ENCODE data around the gene PLCD1.

Gene PLCD1

GRCh38 chr3:38022301-38022700 is 7.1 kb downstream of the PLCD1 start:
- no peak overlapping the region for H3K4me3 ChIP-seq (replicated peaks in 1 of 2; ENCODE audit: low read depth in 2 of 2, low read length in 2 of 2)
- no peak for TF ChIP-seq CTCF (IDR thresholded peaks at IDR 0.05; ENCODE audit: low read depth, low read length)
- DNase-seq (ENCODE audit: low read depth in 2 of 2) = no peak

- H3K4me3 ChIP-seq (replicated peaks in 1 of 2; ENCODE audit: low read depth in 2 of 2, low read length in 2 of 2) = no peak overlapping the region
- no peak for DNase-seq (ENCODE audit: low read depth in 2 of 2)
- TF ChIP-seq CTCF (IDR thresholded peaks at IDR 0.05; ENCODE audit: low read depth, low read length) = no peak
Measured at GRCh38 chr3:38021196-38021595, 8.2 kb downstream of the PLCD1 start.

GRCh38 chr3:38020342-38020726 is 9.1 kb downstream of the PLCD1 start:
- no peak for TF ChIP-seq CTCF (IDR thresholded peaks at IDR 0.05; ENCODE audit: low read depth, low read length)
- no peak overlapping the region for H3K4me3 ChIP-seq (replicated peaks in 1 of 2; ENCODE audit: low read depth in 2 of 2, low read length in 2 of 2)
- DNase-seq (ENCODE audit: low read depth in 2 of 2) = no peak

GRCh38 chr3:38019658-38020341 is 9.6 kb downstream of the PLCD1 start:
- no peak overlapping the region for H3K4me3 ChIP-seq (replicated peaks in 1 of 2; ENCODE audit: low read depth in 2 of 2, low read length in 2 of 2)
- no peak for TF ChIP-seq CTCF (IDR thresholded peaks at IDR 0.05; ENCODE audit: low read depth, low read length)
- no peak for DNase-seq (ENCODE audit: low read depth in 2 of 2)

- no peak overlapping the region for H3K4me3 ChIP-seq (replicated peaks in 1 of 2; ENCODE audit: low read depth in 2 of 2, low read length in 2 of 2)
- DNase-seq (ENCODE audit: low read depth in 2 of 2) = no peak
- no peak for TF ChIP-seq CTCF (IDR thresholded peaks at IDR 0.05; ENCODE audit: low read depth, low read length)
Measured at GRCh38 chr3:38018296-38019266, 10.9 kb downstream of the PLCD1 start.

GRCh38 chr3:38017445-38018295 is 11.8 kb downstream of the PLCD1 start:
- H3K4me3 ChIP-seq (replicated peaks in 1 of 2; ENCODE audit: low read depth in 2 of 2, low read length in 2 of 2) = no peak overlapping the region
- no peak for TF ChIP-seq CTCF (IDR thresholded peaks at IDR 0.05; ENCODE audit: low read depth, low read length)
- no peak for DNase-seq (ENCODE audit: low read depth in 2 of 2)
